ENCODE measurements around the gene PXN.
A peak's percentile ranks its signal among the peaks of the same experiment; 100 is the strongest.
"Not testable (repeated sequence)": the region's sequence is repeated elsewhere in the genome, so short reads cannot be mapped to it uniquely, and the experiment has no call there.

DNA sequence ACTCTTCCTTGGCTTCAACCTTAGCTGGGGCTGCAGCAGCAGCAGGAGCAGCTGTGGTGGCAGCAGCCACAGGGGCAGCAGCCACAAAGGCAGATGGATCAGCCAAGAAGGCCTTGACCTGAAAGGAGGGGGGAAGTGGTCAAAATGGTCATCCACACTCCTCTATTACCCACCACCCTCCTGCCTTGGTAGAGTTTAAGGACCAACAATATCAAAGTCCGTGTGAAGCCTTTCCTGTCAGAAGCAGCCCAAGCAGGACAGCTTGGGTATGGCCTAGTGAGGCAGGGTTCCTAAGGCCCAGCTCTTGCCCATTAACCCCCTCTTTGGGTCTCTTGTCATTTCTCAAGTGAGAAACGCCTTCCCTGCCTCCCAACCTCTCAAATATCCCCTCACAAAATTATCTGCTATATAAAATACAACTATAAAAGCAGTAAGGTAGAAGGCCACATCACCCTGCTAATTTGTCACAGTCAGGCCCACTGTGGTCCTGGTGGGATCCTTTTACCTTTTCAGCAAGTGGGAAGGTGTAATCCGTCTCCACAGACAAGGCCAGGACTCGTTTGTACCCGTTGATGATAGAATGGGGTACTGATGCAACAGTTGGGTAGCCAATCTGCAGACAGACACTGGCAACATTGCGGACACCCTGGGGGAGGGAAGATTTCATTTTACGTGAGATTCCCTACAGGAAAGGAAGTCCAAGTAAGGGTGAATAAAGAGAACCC lies 68.6 kb downstream of the PXN start:
- TF ChIP-seq, protein P1, sequence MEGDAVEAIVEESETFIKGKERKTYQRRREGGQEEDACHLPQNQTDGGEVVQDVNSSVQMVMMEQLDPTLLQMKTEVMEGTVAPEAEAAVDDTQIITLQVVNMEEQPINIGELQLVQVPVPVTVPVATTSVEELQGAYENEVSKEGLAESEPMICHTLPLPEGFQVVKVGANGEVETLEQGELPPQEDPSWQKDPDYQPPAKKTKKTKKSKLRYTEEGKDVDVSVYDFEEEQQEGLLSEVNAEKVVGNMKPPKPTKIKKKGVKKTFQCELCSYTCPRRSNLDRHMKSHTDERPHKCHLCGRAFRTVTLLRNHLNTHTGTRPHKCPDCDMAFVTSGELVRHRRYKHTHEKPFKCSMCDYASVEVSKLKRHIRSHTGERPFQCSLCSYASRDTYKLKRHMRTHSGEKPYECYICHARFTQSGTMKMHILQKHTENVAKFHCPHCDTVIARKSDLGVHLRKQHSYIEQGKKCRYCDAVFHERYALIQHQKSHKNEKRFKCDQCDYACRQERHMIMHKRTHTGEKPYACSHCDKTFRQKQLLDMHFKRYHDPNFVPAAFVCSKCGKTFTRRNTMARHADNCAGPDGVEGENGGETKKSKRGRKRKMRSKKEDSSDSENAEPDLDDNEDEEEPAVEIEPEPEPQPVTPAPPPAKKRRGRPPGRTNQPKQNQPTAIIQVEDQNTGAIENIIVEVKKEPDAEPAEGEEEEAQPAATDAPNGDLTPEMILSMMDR (IDR thresholded peaks at IDR 0.05 in 8 of 11, conservative IDR thresholded peaks at IDR 0.05 in 3 of 11) = not testable (repeated sequence)
- not testable (repeated sequence) for TF ChIP-seq POLR2A (IDR thresholded peaks at IDR 0.05)
- TF ChIP-seq POLR2AphosphoS5 (IDR thresholded peaks at IDR 0.05) = peak in 2 of 3 donors; percentile 6 to 28
